Glutamatergic neuron (in vitro differentiated cells): ENCODE measurements around the gene COLEC12. TPM values are rescaled to one million over a fixed set of nuclear protein-coding genes. Genes with fewer than 3 reads are reported as not detected.

Source experiments
- DNase-seq: peaks from one replicate; pipeline ENCODE4 v3.0.0; 2022
- H3K27ac Mint-ChIP-seq: one replicate; pipeline ENCODE4 v1.8.0; 2020; ENCODE audit warnings: mild to moderate bottlenecking, mixed read lengths, inconsistent platforms; ENCODE audit not compliant: unreplicated experiment
- H3K27me3 Mint-ChIP-seq: one replicate; pipeline ENCODE4 v1.8.0; 2020; ENCODE audit warnings: mild to moderate bottlenecking, moderate library complexity, mixed read lengths, inconsistent platforms; ENCODE audit not compliant: unreplicated experiment
- H3K36me3 Mint-ChIP-seq: one replicate; pipeline ENCODE4 v1.8.0; 2020; ENCODE audit warnings: mild to moderate bottlenecking, mixed read lengths, inconsistent platforms; ENCODE audit not compliant: unreplicated experiment
- H3K4me1 Mint-ChIP-seq: one replicate; pipeline ENCODE4 v1.8.0; 2020; ENCODE audit warnings: mild to moderate bottlenecking, low read depth, mixed read lengths, inconsistent platforms; ENCODE audit not compliant: unreplicated experiment
- H3K4me3 Mint-ChIP-seq: one replicate; pipeline ENCODE4 v1.8.0; 2020; ENCODE audit warnings: mild to moderate bottlenecking, mixed read lengths, inconsistent platforms; ENCODE audit not compliant: unreplicated experiment
- H3K9me3 Mint-ChIP-seq: one replicate; pipeline ENCODE4 v1.8.0; 2020; ENCODE audit warnings: mild to moderate bottlenecking, moderate library complexity, mixed read lengths, inconsistent platforms; ENCODE audit not compliant: unreplicated experiment
- CTCF ChIP-seq: fragments of 200-600 bp; sonication (generic); IDR thresholded peaks from one replicate; pipeline ENCODE4 v1.5.0; 2021; ENCODE audit not compliant: partially characterized antibody, unreplicated experiment
- total RNA-seq: library from RNA; stranded (reverse); fragmentation: NEBNext Ultra II Directional; extraction: Animal tissue kit (Norgen Biotek cat#: 25700); gene quantifications from one replicate; pipeline ENCODE4 v1.2.1, GENCODE V29; 2021; ENCODE audit not compliant: unreplicated experiment

COLEC12 gene
- total RNA-seq, 1 donor from 2014 or later = 0.20 TPM

- H3K27me3 Mint-ChIP-seq = no peaks in the 10 kb centered on the region
- no peaks in the 10 kb centered on the region for H3K36me3 Mint-ChIP-seq
- TF ChIP-seq CTCF = no peak
- H3K9me3 Mint-ChIP-seq = no peaks in the 10 kb centered on the region
- H3K4me1 Mint-ChIP-seq = no peaks in the 10 kb centered on the region
- H3K4me3 Mint-ChIP-seq = no peak overlapping the region
- DNase-seq = no peak
- no peak overlapping the region for H3K27ac Mint-ChIP-seq
These were observed 211.5 kb downstream of the COLEC12 start for GRCh38 chr18:289026-289425.

GRCh38 chr18:286515-287310, 213.8 kb downstream of the COLEC12 start:
- no peak overlapping the region for H3K4me3 Mint-ChIP-seq
- no peaks in the 10 kb centered on the region for H3K36me3 Mint-ChIP-seq
- H3K4me1 Mint-ChIP-seq = no peaks in the 10 kb centered on the region
- no peaks in the 10 kb centered on the region for H3K9me3 Mint-ChIP-seq
- H3K27ac Mint-ChIP-seq = no peak overlapping the region
- DNase-seq = no peak
- no peaks in the 10 kb centered on the region for H3K27me3 Mint-ChIP-seq
- no peak for TF ChIP-seq CTCF

- no peaks in the 10 kb centered on the region for H3K27me3 Mint-ChIP-seq
These were observed 214.7 kb downstream of the COLEC12 start for GRCh38 chr18:285817-286216.

GRCh38 chr18:275486-275885, 225.0 kb downstream of the COLEC12 start:
- Mint-ChIP-seq H3K4me1 (no peaks in the 10 kb centered on the region), H3K27ac (no peak overlapping the region), H3K9me3 (no peaks in the 10 kb centered on the region), H3K27me3 (no peaks in the 10 kb centered on the region), H3K36me3 (no peaks in the 10 kb centered on the region), H3K4me3 (no peak overlapping the region)
- no peak for TF ChIP-seq CTCF
- no peak for DNase-seq

More at GRCh38 chr18:285817-286216, 214.7 kb downstream of the COLEC12 start:
- Mint-ChIP-seq H3K36me3 (no peaks in the 10 kb centered on the region), H3K9me3 (no peaks in the 10 kb centered on the region), H3K4me1 (no peaks in the 10 kb centered on the region), H3K27ac (no peak overlapping the region), H3K4me3 (no peak overlapping the region)
- no peak for TF ChIP-seq CTCF
- no peak for DNase-seq

DNA sequence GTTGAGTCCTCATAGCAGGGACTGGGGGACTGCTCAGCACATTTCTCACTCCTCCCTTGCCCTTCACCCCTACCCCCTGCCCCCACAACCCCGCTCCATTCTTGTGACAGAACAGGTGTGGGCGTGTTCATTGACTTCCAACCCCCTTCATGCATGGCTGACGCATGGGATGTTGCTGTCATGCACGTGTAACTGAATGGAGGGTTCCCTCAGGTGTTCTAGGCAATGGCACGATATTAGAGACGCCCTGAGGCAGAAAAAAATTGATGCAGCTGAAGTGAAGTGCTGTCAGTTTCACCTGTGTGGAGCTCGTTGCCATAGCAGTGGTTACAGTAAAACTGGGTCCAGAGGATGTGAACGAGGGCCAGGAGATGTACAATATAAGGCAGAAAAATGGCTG, 226.2 kb downstream of the COLEC12 start:
- H3K27me3 Mint-ChIP-seq = no peaks in the 10 kb centered on the region
- no peaks in the 10 kb centered on the region for H3K9me3 Mint-ChIP-seq
- H3K4me1 Mint-ChIP-seq = peaks cover 4% of the 10 kb centered on the region
- H3K4me3 Mint-ChIP-seq = no peak overlapping the region
- no peak for TF ChIP-seq CTCF
- DNase-seq = no peak
- H3K36me3 Mint-ChIP-seq = no peaks in the 10 kb centered on the region
- H3K27ac Mint-ChIP-seq = no peak overlapping the region
